MCF 10A (cell line): ENCODE results near the gene SLC45A1. TPM values are rescaled to one million over a fixed set of nuclear protein-coding genes. Genes with fewer than 3 reads are reported as not detected.

ENCODE experiments used
- BruUV-seq: library from RNA; stranded (reverse); fragments of 400-500 nt; replicated peaks from 2 replicates; lab custom pipeline; 2021; lab: Mats Ljungman, UMichigan
- CTCF ChIA-PET: fragments of 300-600 bp; sonication (Branson Sonifier 250); formaldehyde crosslinking; extraction: SDS; loops from one replicate; lab custom pipeline; 2021; ENCODE audit warnings: antibody characterized with exemption, inconsistent platforms; lab: Yijun Ruan, JAX
- POLR2A ChIA-PET: fragments of 300-600, 350-650 bp; sonication (Branson Sonifier 250); formaldehyde crosslinking; extraction: SDS; loops from one replicate; lab custom pipeline; 2020; ENCODE audit warnings: antibody characterized with exemption, inconsistent platforms; lab: Yijun Ruan, JAX
- DNase-seq: peaks from one replicate; pipeline ENCODE4 v3.0.0-alpha.2; 2018; ENCODE audit not compliant: unreplicated experiment
- H3K27ac Mint-ChIP-seq: one replicate; pipeline ENCODE4 v1.8.0; 2022; ENCODE audit warnings: mild to moderate bottlenecking, low read depth, mixed read lengths; ENCODE audit not compliant: unreplicated experiment
- H3K27me3 Mint-ChIP-seq: one replicate; pipeline ENCODE4 v1.8.0; 2022; ENCODE audit warnings: mixed read lengths; ENCODE audit not compliant: insufficient read depth, unreplicated experiment
- H3K36me3 Mint-ChIP-seq: one replicate; pipeline ENCODE4 v1.8.0; 2022; ENCODE audit warnings: mild to moderate bottlenecking, moderate library complexity, mixed read lengths; ENCODE audit not compliant: insufficient read depth, unreplicated experiment
- H3K4me1 Mint-ChIP-seq: one replicate; pipeline ENCODE4 v1.8.0; 2022; ENCODE audit warnings: mixed read lengths; ENCODE audit not compliant: insufficient read depth, unreplicated experiment
- H3K4me3 Mint-ChIP-seq: one replicate; pipeline ENCODE4 v1.8.0; 2022; ENCODE audit warnings: mild to moderate bottlenecking, moderate library complexity, mixed read lengths; ENCODE audit not compliant: unreplicated experiment
- H3K9me3 Mint-ChIP-seq: one replicate; pipeline ENCODE4 v1.8.0; 2022; ENCODE audit warnings: mixed read lengths; ENCODE audit not compliant: unreplicated experiment
- intact Hi-C: fragments of 100-400 bp; cut with micrococcal nuclease; formaldehyde crosslinking; loops from 2 replicates; pipeline ENCODE4 v1.14.1; 2022
- total RNA-seq: library from RNA; stranded (reverse); gene quantifications from 2 replicates; pipeline ENCODE4 v1.2.3, GENCODE V29; 2022
- TF ChIP-seq, protein P1 (sequence below): fragments of 200-600 bp; IDR thresholded peaks from one replicate; pipeline ENCODE4 v1.8.0; 2022; ENCODE audit warnings: antibody characterized with exemption, mild to moderate bottlenecking; ENCODE audit not compliant: unreplicated experiment

Gene SLC45A1
- total RNA-seq, 1 experiment from 2014 or later: 0.30 TPM

DNA sequence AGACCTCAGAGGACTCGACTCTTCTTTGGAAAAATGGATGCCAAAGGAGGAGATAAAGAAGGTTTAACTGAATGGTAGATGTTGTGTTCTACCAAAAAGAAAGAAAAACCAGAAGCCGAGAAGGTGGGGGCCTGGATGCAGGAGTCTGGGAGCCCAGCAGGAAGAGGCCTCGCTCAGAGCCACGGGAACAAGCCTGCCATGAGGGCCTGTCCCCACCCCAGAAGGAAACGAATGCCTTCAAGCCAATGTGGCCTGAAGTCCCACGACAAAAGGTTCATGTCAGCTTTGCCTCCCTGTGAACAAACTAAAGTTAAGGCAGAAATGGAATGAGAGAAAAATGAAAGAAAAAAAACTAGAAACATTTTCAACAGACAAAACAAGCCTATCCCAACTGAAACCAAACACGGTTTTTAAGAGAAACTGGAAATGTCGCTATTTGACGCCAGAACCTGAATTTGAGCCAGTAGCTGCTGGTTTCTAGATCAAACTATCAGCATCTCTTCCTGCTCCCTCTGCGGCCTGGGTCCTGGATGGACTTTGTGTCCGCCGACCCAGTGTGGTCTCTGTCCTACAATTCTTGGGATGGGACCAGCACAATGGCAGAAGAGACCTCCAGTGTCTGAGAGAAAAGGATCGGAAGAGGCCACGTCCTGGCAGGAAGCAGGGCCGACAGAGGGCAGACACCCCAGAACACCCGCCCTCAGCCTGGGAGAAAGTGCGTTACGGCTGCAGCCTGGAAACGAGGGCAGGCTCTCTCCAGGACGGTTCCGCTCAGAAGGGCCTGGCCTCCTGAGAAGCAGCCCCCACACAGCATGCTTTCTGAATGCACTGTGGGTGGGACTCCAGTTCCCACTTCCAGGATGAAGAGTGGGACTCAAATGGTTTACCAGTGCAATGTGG is 35.2 kb downstream of the SLC45A1 start:
- intact Hi-C loops: no loop called here
- no TSS peak for BruUV-seq
- H3K36me3 Mint-ChIP-seq: peaks cover 64% of the 10 kb centered on the region
- no peak for DNase-seq
- peaks cover 16% of the 10 kb centered on the region for H3K4me1 Mint-ChIP-seq
- H3K27me3 Mint-ChIP-seq: no peaks in the 10 kb centered on the region
- TF ChIP-seq, protein P1, sequence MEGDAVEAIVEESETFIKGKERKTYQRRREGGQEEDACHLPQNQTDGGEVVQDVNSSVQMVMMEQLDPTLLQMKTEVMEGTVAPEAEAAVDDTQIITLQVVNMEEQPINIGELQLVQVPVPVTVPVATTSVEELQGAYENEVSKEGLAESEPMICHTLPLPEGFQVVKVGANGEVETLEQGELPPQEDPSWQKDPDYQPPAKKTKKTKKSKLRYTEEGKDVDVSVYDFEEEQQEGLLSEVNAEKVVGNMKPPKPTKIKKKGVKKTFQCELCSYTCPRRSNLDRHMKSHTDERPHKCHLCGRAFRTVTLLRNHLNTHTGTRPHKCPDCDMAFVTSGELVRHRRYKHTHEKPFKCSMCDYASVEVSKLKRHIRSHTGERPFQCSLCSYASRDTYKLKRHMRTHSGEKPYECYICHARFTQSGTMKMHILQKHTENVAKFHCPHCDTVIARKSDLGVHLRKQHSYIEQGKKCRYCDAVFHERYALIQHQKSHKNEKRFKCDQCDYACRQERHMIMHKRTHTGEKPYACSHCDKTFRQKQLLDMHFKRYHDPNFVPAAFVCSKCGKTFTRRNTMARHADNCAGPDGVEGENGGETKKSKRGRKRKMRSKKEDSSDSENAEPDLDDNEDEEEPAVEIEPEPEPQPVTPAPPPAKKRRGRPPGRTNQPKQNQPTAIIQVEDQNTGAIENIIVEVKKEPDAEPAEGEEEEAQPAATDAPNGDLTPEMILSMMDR: no peak
- H3K9me3 Mint-ChIP-seq: no peaks in the 10 kb centered on the region
- no peak overlapping the region for H3K27ac Mint-ChIP-seq
- no peak overlapping the region for H3K4me3 Mint-ChIP-seq
- CTCF ChIA-PET: interaction anchor here (0.6 to 1.2 kb wide), 4 partner anchors 10 to 373 kb away, joined by 3 to 4 read pairs (median 3); no protein-coding TSS in a partner anchor
- POLR2A ChIA-PET: interaction anchor here (0.5 kb wide), 1 partner anchor 231 kb away, joined by 4 read pairs; no protein-coding TSS in a partner anchor

DNA sequence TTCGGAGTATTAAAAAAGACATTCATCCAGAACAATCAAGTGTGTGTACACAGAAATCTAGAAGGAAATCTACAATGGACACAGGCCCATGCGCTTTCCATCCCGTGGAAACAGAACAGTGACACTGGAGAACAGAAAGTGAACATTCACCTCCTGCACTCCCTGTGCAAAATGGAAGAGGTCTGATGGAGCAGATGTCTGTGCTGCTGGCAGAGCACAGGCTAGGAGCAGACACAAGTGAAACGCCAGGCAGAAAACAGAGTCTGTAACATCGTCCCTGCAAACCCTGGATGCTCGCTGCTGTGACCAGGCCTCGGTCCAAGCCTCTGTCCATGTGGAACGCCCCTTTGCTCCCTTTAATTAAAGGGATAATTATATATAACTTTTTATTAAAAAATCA is 36.1 kb downstream of the SLC45A1 start:
- Mint-ChIP-seq H3K9me3 (no peaks in the 10 kb centered on the region), H3K4me1 (peaks cover 7% of the 10 kb centered on the region), H3K4me3 (no peak overlapping the region), H3K27me3 (no peaks in the 10 kb centered on the region), H3K27ac (no peak overlapping the region), H3K36me3 (peaks cover 73% of the 10 kb centered on the region)
- ChIA-PET POLR2A (no interaction called here), CTCF (interaction anchor here (0.6 kb wide), 1 partner anchor 76 kb away, joined by 3 read pairs; no protein-coding TSS in a partner anchor)
- no peak for DNase-seq
- TF ChIP-seq, protein P1: no peak
- intact Hi-C loops: no loop called here
- no TSS peak for BruUV-seq

DNA sequence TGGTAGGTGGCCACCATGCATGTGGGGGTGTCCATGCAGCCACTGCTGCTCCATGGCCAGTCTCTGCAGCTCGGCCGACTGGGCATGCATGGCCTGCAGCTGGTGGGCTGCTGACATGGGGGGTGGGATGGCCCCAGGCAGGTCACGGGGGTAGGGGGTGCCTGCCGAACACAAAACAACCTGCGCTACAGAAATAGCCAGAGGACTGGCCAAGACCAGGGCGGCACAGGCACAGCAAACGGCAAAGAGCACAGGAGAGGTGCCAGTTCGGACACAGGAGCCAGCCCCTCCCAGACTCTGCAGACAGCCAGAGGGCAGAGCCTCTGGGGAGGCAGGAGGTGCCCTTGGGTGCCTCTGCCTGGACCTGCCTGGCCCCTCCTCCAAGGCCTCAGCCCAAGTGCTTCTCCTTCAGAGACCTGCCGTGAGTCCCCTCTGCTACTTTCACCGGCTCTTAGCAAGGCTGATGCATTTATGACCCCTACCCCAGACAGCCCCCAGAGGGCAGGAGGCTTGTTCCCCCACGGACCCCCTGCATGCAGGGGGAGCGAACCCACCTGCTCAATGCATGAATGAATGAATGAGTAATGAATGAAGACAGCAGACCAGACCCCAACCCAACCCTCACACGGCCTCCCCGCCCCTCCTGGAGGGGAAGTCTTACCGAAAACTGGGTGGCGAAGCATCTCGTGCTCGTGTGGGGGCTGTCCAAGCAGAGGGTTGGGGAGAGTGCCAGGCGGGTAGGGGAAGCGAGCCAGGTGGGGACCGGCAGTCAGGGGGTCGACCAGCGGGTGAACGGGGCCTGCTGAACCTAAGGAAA is 37.7 kb downstream of the SLC45A1 start:
- POLR2A ChIA-PET: interaction anchor here (0.6 kb wide), 1 partner anchor 353 kb away, joined by 3 read pairs; no protein-coding TSS in a partner anchor
- no TSS peak for BruUV-seq
- intact Hi-C loops: no loop called here

More for the DNA sequence above, 37.7 kb downstream of the SLC45A1 start:
- CTCF ChIA-PET: interaction anchor here (0.6 to 0.7 kb wide), 3 partner anchors 10 to 469 kb away, joined by 3 read pairs; no protein-coding TSS in a partner anchor
- H3K9me3 Mint-ChIP-seq: no peaks in the 10 kb centered on the region
- no peak overlapping the region for H3K4me3 Mint-ChIP-seq
- H3K27ac Mint-ChIP-seq: no peak overlapping the region
- peaks cover 82% of the 10 kb centered on the region for H3K36me3 Mint-ChIP-seq
- TF ChIP-seq, protein P1: no peak
- H3K4me1 Mint-ChIP-seq: peaks cover 5% of the 10 kb centered on the region
- H3K27me3 Mint-ChIP-seq: no peaks in the 10 kb centered on the region
- no peak for DNase-seq
